Measurements from ENCODE around the gene RGL3. TPM values are rescaled to one million over a fixed set of nuclear protein-coding genes. Genes with fewer than 3 reads are reported as not detected.

The RGL3 gene
- total RNA-seq, 1 experiment from 2014 or later = 65.9 TPM

DNA sequence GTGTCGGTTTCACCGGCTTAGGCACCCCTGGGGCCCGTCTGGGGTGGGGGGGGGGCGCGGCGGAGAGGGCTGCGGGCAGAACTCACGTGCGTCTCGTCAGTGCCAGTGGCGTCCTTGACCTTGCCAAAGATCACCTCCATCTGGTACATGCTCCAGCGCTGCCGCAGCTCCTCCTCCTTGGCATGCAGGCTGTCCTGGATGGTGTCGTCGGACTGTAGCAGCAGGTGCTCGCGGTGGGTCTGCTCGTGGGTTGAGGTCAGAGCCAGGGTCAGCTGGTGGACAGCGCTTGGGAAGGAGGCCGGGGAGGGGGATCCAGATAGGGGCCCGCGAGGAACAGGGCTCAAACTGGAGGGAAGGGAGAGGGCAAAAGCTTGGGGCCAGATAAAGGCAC lies 4.7 kb upstream of the RGL3 start:
- no peak overlapping the region for H2BK12ac ChIP-seq (ENCODE audit: insufficient read length, low read depth, low read length)
- H4K5ac ChIP-seq (ENCODE audit: insufficient read length, low read depth, low read length) = no peak overlapping the region
- H2AFZ ChIP-seq (ENCODE audit: low read length) = no peak overlapping the region
- no peak overlapping the region for H2BK20ac ChIP-seq (ENCODE audit: low read depth, low read length, poor library complexity, severe bottlenecking)
- H3K23ac ChIP-seq (ENCODE audit: insufficient read length, low read depth, low read length) = no peak overlapping the region
- peaks cover 20 to 26% of the 10 kb centered on the region in 2 experiments for H3K4me1 Mint-ChIP-seq
- H3K79me2 ChIP-seq (ENCODE audit: insufficient read depth, low read length) = no peaks in the 10 kb centered on the region
- H3K4me3 Mint-ChIP-seq = no peak overlapping the region
- WGBS (ENCODE audit: extremely low coverage, insufficient read length, low lambda C conversion rate) = no CpG with 5 or more reads among the region's 22 CpGs
- H3K27me3 Mint-ChIP-seq (ENCODE audit: low read depth) = peaks cover 27% of the 10 kb centered on the region
- H3K9ac ChIP-seq (ENCODE audit: extremely low read depth, insufficient read length, low read length) = no peak overlapping the region
- H3K9me3 Mint-ChIP-seq = no peaks in the 10 kb centered on the region; a peak in 2 of 5 replicates
- no peak overlapping the region for H4K8ac ChIP-seq (replicated peaks; ENCODE audit: insufficient read length, low read depth, low read length)
- no peaks in the 10 kb centered on the region for H3K79me1 ChIP-seq (ENCODE audit: insufficient read depth, low read depth, low read length, poor library complexity, severe bottlenecking)
- no peaks in the 10 kb centered on the region for H4K20me1 ChIP-seq (ENCODE audit: control insufficient read depth, insufficient read depth, insufficient read length)
- no peaks in the 10 kb centered on the region for H3K36me3 Mint-ChIP-seq (ENCODE audit: insufficient read depth in 1 of 3, low read depth in 3 of 3)
- no peak overlapping the region for H2AK5ac ChIP-seq (ENCODE audit: insufficient read length, low read length)
- no peaks in the 10 kb centered on the region for H3K4me1 ChIP-seq (ENCODE audit: insufficient read depth, low read length)
- no peak overlapping the region for H2BK15ac ChIP-seq (ENCODE audit: low read depth, low read length)
- H4K91ac ChIP-seq (ENCODE audit: insufficient read length, low read depth, low read length) = no peak overlapping the region
- H3K23me2 ChIP-seq (ENCODE audit: insufficient read length, low read depth, low read length, poor library complexity, severe bottlenecking) = peaks cover 25% of the 10 kb centered on the region
- no peak overlapping the region; the same call in 1 of the 2 replicates for H3K14ac ChIP-seq (ENCODE audit: insufficient read depth, low read length)
- H2BK5ac ChIP-seq (ENCODE audit: insufficient read length, low read length) = no peak overlapping the region
- no peak overlapping the region for H3K18ac ChIP-seq (ENCODE audit: insufficient read length, low read depth, low read length)
- H3K56ac ChIP-seq (ENCODE audit: insufficient read length, low read depth, low read length) = no peak overlapping the region
- H2BK120ac ChIP-seq (ENCODE audit: low read depth, low read length, poor library complexity, severe bottlenecking) = no peak overlapping the region
- peak; percentile 43 for DNase-seq
- H3K4me2 ChIP-seq (ENCODE audit: insufficient read depth, insufficient read length, low read length) = no peak overlapping the region
- H3K9me3 ChIP-seq (ENCODE audit: control insufficient read depth, low read depth, low read length) = no peaks in the 10 kb centered on the region
- H3K4ac ChIP-seq (ENCODE audit: low read depth, low read length) = no peak overlapping the region
- no peak overlapping the region for H3K27ac Mint-ChIP-seq
- TF ChIP-seq CTCF (conservative IDR thresholded peaks at IDR 0.05) = no peak
- H3K27me3 ChIP-seq (ENCODE audit: insufficient read depth, low read length) = no peaks in the 10 kb centered on the region; the same call in 1 of the 2 replicates
- no peak overlapping the region for H3T11ph ChIP-seq (ENCODE audit: low read length)
- H3K27ac ChIP-seq (ENCODE audit: insufficient read length, low read depth, low read length) = no peak overlapping the region

Data from H9 (cell line).